Activated T-cell treated with anti-CD3 and anti-CD28 coated beads, Interleukin-2, amount 50 U/mL, for 24 hours (primary cell): ENCODE results near the gene PTPRF.

Experiments used
- DNase-seq: peaks from one replicate; pipeline ENCODE4 v3.0.0-alpha.2; 2020
- H3K27ac Mint-ChIP-seq: 2 replicates; pipeline ENCODE4 v1.8.0; 2020; ENCODE audit warnings: mild to moderate bottlenecking, mixed read lengths
- H3K27me3 Mint-ChIP-seq: 2 replicates; pipeline ENCODE4 v1.8.0; 2020; ENCODE audit warnings: mixed read lengths
- H3K36me3 Mint-ChIP-seq: 2 replicates; pipeline ENCODE4 v1.8.0; 2020; ENCODE audit warnings: low read depth, mixed read lengths
- H3K4me1 Mint-ChIP-seq: 2 replicates; pipeline ENCODE4 v1.8.0; 2020; ENCODE audit warnings: low read depth, mixed read lengths
- H3K4me3 Mint-ChIP-seq: 2 replicates; pipeline ENCODE4 v1.8.0; 2020; ENCODE audit warnings: mild to moderate bottlenecking, moderate library complexity, mixed read lengths
- H3K9me3 Mint-ChIP-seq: 2 replicates; pipeline ENCODE4 v1.8.0; 2020; ENCODE audit warnings: mixed read lengths

PTPRF gene

GRCh38 chr1:43584204-43584603 lies 53.5 kb downstream of the PTPRF start:
- no peak for DNase-seq
- Mint-ChIP-seq H3K27me3 (no peaks in the 10 kb centered on the region), H3K27ac (no peak overlapping the region), H3K4me3 (no peak overlapping the region), H3K4me1 (peaks cover 4% of the 10 kb centered on the region), H3K36me3 (no peaks in the 10 kb centered on the region), H3K9me3 (no peaks in the 10 kb centered on the region)

GRCh38 chr1:43585557-43585956 lies 54.9 kb downstream of the PTPRF start:
- Mint-ChIP-seq H3K4me1 (peaks cover 4% of the 10 kb centered on the region), H3K9me3 (no peaks in the 10 kb centered on the region), H3K27ac (no peak overlapping the region), H3K27me3 (no peaks in the 10 kb centered on the region), H3K36me3 (no peaks in the 10 kb centered on the region), H3K4me3 (no peak overlapping the region)
- no peak for DNase-seq

GRCh38 chr1:43586136-43586731 lies 55.6 kb downstream of the PTPRF start:
- Mint-ChIP-seq H3K4me1 (peaks cover 4% of the 10 kb centered on the region), H3K4me3 (no peak overlapping the region), H3K36me3 (no peaks in the 10 kb centered on the region), H3K9me3 (no peaks in the 10 kb centered on the region), H3K27me3 (no peaks in the 10 kb centered on the region), H3K27ac (no peak overlapping the region)
- no peak for DNase-seq

GRCh38 chr1:43587001-43587400 lies 56.3 kb downstream of the PTPRF start:
- H3K27me3 Mint-ChIP-seq: no peaks in the 10 kb centered on the region
- no peak for DNase-seq
- H3K36me3 Mint-ChIP-seq: no peaks in the 10 kb centered on the region
- H3K27ac Mint-ChIP-seq: no peak overlapping the region
- H3K9me3 Mint-ChIP-seq: no peaks in the 10 kb centered on the region
- no peak overlapping the region for H3K4me3 Mint-ChIP-seq
- H3K4me1 Mint-ChIP-seq: peaks cover 3% of the 10 kb centered on the region

GRCh38 chr1:43587594-43587993 lies 56.9 kb downstream of the PTPRF start:
- Mint-ChIP-seq H3K9me3 (no peaks in the 10 kb centered on the region), H3K27me3 (no peaks in the 10 kb centered on the region), H3K27ac (no peak overlapping the region), H3K4me3 (no peak overlapping the region), H3K4me1 (no peaks in the 10 kb centered on the region), H3K36me3 (no peaks in the 10 kb centered on the region)
- no peak for DNase-seq

GRCh38 chr1:43588592-43588991 lies 57.9 kb downstream of the PTPRF start:
- H3K27ac Mint-ChIP-seq: no peak overlapping the region
- no peak for DNase-seq
- no peaks in the 10 kb centered on the region for H3K36me3 Mint-ChIP-seq
- no peaks in the 10 kb centered on the region for H3K4me1 Mint-ChIP-seq
- no peaks in the 10 kb centered on the region for H3K27me3 Mint-ChIP-seq
- no peaks in the 10 kb centered on the region for H3K9me3 Mint-ChIP-seq
- no peak overlapping the region for H3K4me3 Mint-ChIP-seq

- no peaks in the 10 kb centered on the region for H3K9me3 Mint-ChIP-seq
- H3K36me3 Mint-ChIP-seq: no peaks in the 10 kb centered on the region
- H3K4me3 Mint-ChIP-seq: no peak overlapping the region
- DNase-seq: no peak
- no peaks in the 10 kb centered on the region for H3K4me1 Mint-ChIP-seq
- H3K27me3 Mint-ChIP-seq: no peaks in the 10 kb centered on the region
- no peak overlapping the region for H3K27ac Mint-ChIP-seq
Measured at GRCh38 chr1:43590388-43590925, 59.8 kb downstream of the PTPRF start.

- Mint-ChIP-seq H3K9me3 (no peaks in the 10 kb centered on the region), H3K27ac (no peak overlapping the region), H3K27me3 (no peaks in the 10 kb centered on the region), H3K4me3 (no peak overlapping the region), H3K36me3 (no peaks in the 10 kb centered on the region), H3K4me1 (no peaks in the 10 kb centered on the region)
- DNase-seq: no peak
Measured at GRCh38 chr1:43591181-43591580, 60.5 kb downstream of the PTPRF start.

GRCh38 chr1:43592051-43592665 lies 61.5 kb downstream of the PTPRF start:
- Mint-ChIP-seq H3K36me3 (no peaks in the 10 kb centered on the region), H3K4me1 (no peaks in the 10 kb centered on the region), H3K27me3 (no peaks in the 10 kb centered on the region), H3K27ac (no peak overlapping the region), H3K9me3 (no peaks in the 10 kb centered on the region), H3K4me3 (no peak overlapping the region)
- DNase-seq: no peak

GRCh38 chr1:43592974-43593683 lies 62.4 kb downstream of the PTPRF start:
- Mint-ChIP-seq H3K9me3 (no peaks in the 10 kb centered on the region), H3K4me3 (no peak overlapping the region), H3K27ac (no peak overlapping the region), H3K4me1 (no peaks in the 10 kb centered on the region), H3K27me3 (no peaks in the 10 kb centered on the region), H3K36me3 (no peaks in the 10 kb centered on the region)
- no peak for DNase-seq

- Mint-ChIP-seq H3K36me3 (no peaks in the 10 kb centered on the region), H3K4me3 (no peak overlapping the region), H3K27ac (no peak overlapping the region), H3K9me3 (no peaks in the 10 kb centered on the region), H3K4me1 (no peaks in the 10 kb centered on the region), H3K27me3 (no peaks in the 10 kb centered on the region)
- no peak for DNase-seq
Measured at GRCh38 chr1:43596579-43596978, 65.9 kb downstream of the PTPRF start.

GRCh38 chr1:43597028-43597427 lies 66.3 kb downstream of the PTPRF start:
- H3K9me3 Mint-ChIP-seq: no peaks in the 10 kb centered on the region
- H3K36me3 Mint-ChIP-seq: no peaks in the 10 kb centered on the region
- no peak overlapping the region for H3K27ac Mint-ChIP-seq
- H3K27me3 Mint-ChIP-seq: no peaks in the 10 kb centered on the region
- no peak overlapping the region for H3K4me3 Mint-ChIP-seq
- DNase-seq: no peak
- no peaks in the 10 kb centered on the region for H3K4me1 Mint-ChIP-seq

GRCh38 chr1:43597721-43598120 lies 67.0 kb downstream of the PTPRF start:
- no peaks in the 10 kb centered on the region for H3K9me3 Mint-ChIP-seq
- no peaks in the 10 kb centered on the region for H3K27me3 Mint-ChIP-seq
- no peak for DNase-seq
- no peak overlapping the region for H3K27ac Mint-ChIP-seq
- no peak overlapping the region for H3K4me3 Mint-ChIP-seq
- no peaks in the 10 kb centered on the region for H3K36me3 Mint-ChIP-seq
- H3K4me1 Mint-ChIP-seq: no peaks in the 10 kb centered on the region

- DNase-seq: no peak
- Mint-ChIP-seq H3K9me3 (no peaks in the 10 kb centered on the region), H3K4me1 (no peaks in the 10 kb centered on the region), H3K36me3 (no peaks in the 10 kb centered on the region), H3K27ac (no peak overlapping the region), H3K27me3 (no peaks in the 10 kb centered on the region), H3K4me3 (no peak overlapping the region)
Measured at GRCh38 chr1:43598622-43599021, 67.9 kb downstream of the PTPRF start.
